ENCODE data around the gene RELB. TPM values are rescaled to one million over a fixed set of nuclear protein-coding genes. Genes with fewer than 3 reads are reported as not detected.

Gene RELB
- total and polyA plus RNA-seq, 2 donors (not counting 3 experiments of a cell fraction or from before 2014, with no cell fraction given), result 13.2 to 14.4 TPM

GRCh38 chr19:44954278-44954648, 47.0 kb upstream of the RELB start:
- ChIA-PET CTCF (interaction anchor here (1.1 to 1.7 kb wide), 4 partner anchors 16 to 50 kb away, joined by 3 to 5 read pairs (median 4); partner anchors contain the start of gene APOE), POLR2A (interaction anchor here (0.6 to 1.3 kb wide), 3 partner anchors 38 to 84 kb away, joined by 3 read pairs; no protein-coding TSS in a partner anchor)
- Histone ChIP-seq H2AFZ (ENCODE audit: low read depth, low read length) (peak overlapping the region; percentile 98), H3K36me3 (ENCODE audit: control insufficient read depth in 2 of 2, extremely low read depth in 1 of 2, insufficient read depth in 2 of 2, low read length in 2 of 2) (no peaks in the 10 kb centered on the region), H4K20me1 (replicated peaks; ENCODE audit: control insufficient read depth, extremely low read depth, insufficient read depth, low read length) (no peaks in the 10 kb centered on the region), H3K27ac (ENCODE audit: insufficient read depth, low read depth, low read length) (peak overlapping the region; percentile 93), H3K4me3 (replicated peaks in 1 of 3; ENCODE audit: insufficient read depth in 1 of 3, low read depth in 1 of 3, low read length in 3 of 3) (peak overlapping the region; percentile 75 to 95 (median 90)), H3K9me1 (replicated peaks; ENCODE audit: control insufficient read depth, extremely low read depth, insufficient read depth, low read length) (no peaks in the 10 kb centered on the region), H3K79me2 (ENCODE audit: control insufficient read depth, insufficient read depth, low read length) (peaks cover 39% of the 10 kb centered on the region), H3K4me1 (ENCODE audit: control insufficient read depth, extremely low read depth, insufficient read depth, low read length) (peaks cover 15% of the 10 kb centered on the region), H3K27me3 (ENCODE audit: control insufficient read depth in 2 of 2, insufficient read depth in 2 of 2, low read length in 2 of 2) (no peaks in the 10 kb centered on the region), H3K9me3 (replicated peaks; ENCODE audit: control insufficient read depth, insufficient read depth, low read length) (no peaks in the 10 kb centered on the region), H3K4me2 (ENCODE audit: insufficient read depth, low read length) (peak overlapping the region; percentile 98), H3K9ac (replicated peaks; ENCODE audit: extremely low read depth, insufficient read depth, low read length) (peak overlapping the region; percentile 97)
- no peak for FAIRE-seq
- intact Hi-C loops (cut with micrococcal nuclease) (loop anchor here (2.0 to 10.0 kb wide), 3 partner anchors 27 to 232 kb away; partner anchors contain the start of gene BCAM), dilution Hi-C loops (cut with MboI; ENCODE audit: extremely low pct_ligation_motif_present, low sequenced_read_pairs) (no loop called here)
- BruUV-seq (replicated peaks), result no TSS peak
- DNase-seq (ENCODE audit: low read depth, low spot score), result no peak
- TF ChIP-seq JUN (IDR thresholded peaks at IDR 0.05; ENCODE audit: borderline replicate concordance, insufficient read depth, insufficient read length, low read depth) (no peak), POLR2A (IDR thresholded peaks at IDR 0.05; ENCODE audit: low read depth, low read length) (no peak), GATA2 (IDR thresholded peaks at IDR 0.05; ENCODE audit: insufficient read depth, insufficient read length, low read depth, low read length) (no peak), MYC (IDR thresholded peaks at IDR 0.05; ENCODE audit: low read depth, low read length) (no peak), POLR2AphosphoS5 (IDR thresholded peaks at IDR 0.05; ENCODE audit: insufficient read depth, low read depth, low read length) (no peak), EZH2 (IDR thresholded peaks at IDR 0.05; ENCODE audit: borderline replicate concordance, low read depth, low read length, severe bottlenecking) (no peak), CTCF (IDR thresholded peaks at IDR 0.05; ENCODE audit: extremely low read depth in 1 of 2, insufficient read depth in 1 of 2, low read depth in 1 of 2, low read length in 2 of 2) (no peak)
